Bronchial epithelial cell (primary cell): Measurements from ENCODE around the gene LRFN4. TPM values are rescaled to one million over a fixed set of nuclear protein-coding genes. Genes with fewer than 3 reads are reported as not detected.

ENCODE experiments used
- DNase-seq: peaks from one replicate; pipeline ENCODE4 v3.0.0-alpha.2; 2010; ENCODE audit warnings: low read depth
- FAIRE-seq: peaks from 2 replicates; lab custom pipeline; 2011; peaks lifted over from hg19 to GRCh38; lab: Jason Lieb, UNC
- H3K27me3 ChIP-seq: 2 replicates; pipeline ENCODE4 v1.5.1; 2011; ENCODE audit warnings: low read length; ENCODE audit not compliant: control insufficient read depth, insufficient read depth
- H3K36me3 ChIP-seq: 2 replicates; pipeline ENCODE4 v1.5.1; 2011; ENCODE audit warnings: low read length; ENCODE audit not compliant: control insufficient read depth, insufficient read depth
- H3K4me3 ChIP-seq: 2 replicates; pipeline ENCODE4 v1.5.1; 2011; ENCODE audit warnings: mild to moderate bottlenecking, low read depth, low read length, control low read depth
- CTCF ChIP-seq: IDR thresholded peaks from 2 replicates; pipeline ENCODE4 v1.5.1; 2011; ENCODE audit warnings: mild to moderate bottlenecking, moderate library complexity, low read length, control low read depth, inconsistent platforms; ENCODE audit not compliant: insufficient read depth, severe bottlenecking
- total RNA-seq: library from RNA; depleted of rRNA; stranded (reverse); fragments of >200 nt; gene quantifications from 2 replicates; pipeline ENCODE4 v1.2.1, GENCODE V29; 2014

Gene LRFN4
- total RNA-seq, 1 donor from 2014 or later, result 16.3 TPM

GRCh38 chr11:66869567-66869870, 12.7 kb downstream of the LRFN4 start:
- TF ChIP-seq CTCF, result no peak
- Histone ChIP-seq H3K4me3 (no peak overlapping the region), H3K36me3 (peaks cover 17% of the 10 kb centered on the region), H3K27me3 (no peaks in the 10 kb centered on the region)
- no peak for FAIRE-seq
- DNase-seq, result no peak

GRCh38 chr11:66870131-66870530, 13.3 kb downstream of the LRFN4 start:
- DNase-seq, result no peak
- Histone ChIP-seq H3K36me3 (peaks cover 17% of the 10 kb centered on the region), H3K4me3 (no peak overlapping the region), H3K27me3 (no peaks in the 10 kb centered on the region)
- FAIRE-seq, result no peak
- no peak for TF ChIP-seq CTCF

- Histone ChIP-seq H3K4me3 (no peak overlapping the region), H3K36me3 (peaks cover 14% of the 10 kb centered on the region), H3K27me3 (no peaks in the 10 kb centered on the region)
- DNase-seq (no peak), FAIRE-seq (no peak)
- TF ChIP-seq CTCF, result no peak
These were observed 14.0 kb downstream of the LRFN4 start for GRCh38 chr11:66870616-66871520.

GRCh38 chr11:66871521-66871901, 14.6 kb downstream of the LRFN4 start:
- H3K36me3 ChIP-seq, result peaks cover 12% of the 10 kb centered on the region
- no peak for TF ChIP-seq CTCF
- FAIRE-seq (no peak), DNase-seq (no peak)
- no peak overlapping the region for H3K4me3 ChIP-seq
- H3K27me3 ChIP-seq, result no peaks in the 10 kb centered on the region

- TF ChIP-seq CTCF, result no peak
- DNase-seq, result no peak
- FAIRE-seq, result no peak
- no peaks in the 10 kb centered on the region for H3K27me3 ChIP-seq
- no peak overlapping the region for H3K4me3 ChIP-seq
- peaks cover 6% of the 10 kb centered on the region for H3K36me3 ChIP-seq
These were observed 17.4 kb downstream of the LRFN4 start for GRCh38 chr11:66874232-66874631.
